Lung microvascular endothelial cell (primary cell): ENCODE results near the gene CNTN5. TPM values are rescaled to one million over a fixed set of nuclear protein-coding genes. Genes with fewer than 3 reads are reported as not detected.

Experiments used
- DNase-seq, 2 donors: peaks; one replicate each; pipeline versions ENCODE4 v3.0.0 to v3.0.0-alpha.2; 2010; ENCODE audit warnings: low read depth in 2 of 2
- total RNA-seq: library from RNA; depleted of rRNA; stranded (reverse); fragments of >200 nt; gene quantifications from 2 replicates; pipeline ENCODE4 v1.2.1, GENCODE V29; 2014

The CNTN5 gene
- total RNA-seq, 1 donor from 2014 or later = not detected

DNA sequence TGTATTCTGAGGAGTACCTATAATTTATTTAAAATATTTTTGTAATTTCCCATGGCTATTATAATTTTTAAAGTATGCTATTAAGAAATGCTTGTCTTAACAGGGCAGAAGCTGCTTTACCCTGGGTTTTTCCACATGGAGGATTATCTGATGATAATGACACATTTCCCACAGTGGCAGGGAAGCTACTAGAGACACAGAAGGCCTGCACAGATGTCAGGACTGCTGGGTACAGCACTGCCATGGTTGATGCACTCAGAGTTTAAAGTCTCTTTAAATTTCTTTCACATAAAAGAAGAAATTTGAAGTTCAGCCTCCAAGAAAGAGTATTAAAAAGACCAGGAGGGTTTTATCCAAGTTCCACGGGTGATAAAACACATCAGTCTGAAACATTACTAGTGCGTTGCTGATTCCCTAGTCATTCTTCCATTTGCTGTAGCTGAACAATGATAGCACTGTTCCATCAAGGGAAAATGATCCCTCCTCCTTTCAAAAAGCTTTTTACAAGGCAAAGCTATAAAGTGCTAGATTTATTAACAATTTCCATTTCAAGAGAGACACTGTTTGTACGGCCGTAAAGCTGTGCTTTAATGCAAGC lies 363.0 kb downstream of the CNTN5 start:
- no peak for DNase-seq

DNA sequence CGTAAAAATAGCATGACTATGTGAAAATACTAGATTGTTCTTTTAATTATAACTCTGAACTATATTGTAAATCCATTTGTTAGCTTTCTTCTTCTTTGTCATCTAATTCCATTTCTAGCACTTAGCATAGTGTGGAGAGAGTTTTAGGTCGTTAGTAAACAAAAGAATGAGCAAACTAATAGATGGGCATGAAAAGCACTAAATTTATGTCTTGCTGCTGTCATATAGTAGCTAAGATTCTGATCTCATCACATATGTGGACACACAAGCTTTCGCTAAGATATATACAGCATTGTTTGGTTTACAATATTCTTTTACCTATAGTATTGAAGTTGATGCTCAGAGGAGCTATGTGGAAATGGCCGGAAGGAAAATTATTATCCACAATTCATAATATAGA lies 370.5 kb downstream of the CNTN5 start:
- no peak for DNase-seq

DNA sequence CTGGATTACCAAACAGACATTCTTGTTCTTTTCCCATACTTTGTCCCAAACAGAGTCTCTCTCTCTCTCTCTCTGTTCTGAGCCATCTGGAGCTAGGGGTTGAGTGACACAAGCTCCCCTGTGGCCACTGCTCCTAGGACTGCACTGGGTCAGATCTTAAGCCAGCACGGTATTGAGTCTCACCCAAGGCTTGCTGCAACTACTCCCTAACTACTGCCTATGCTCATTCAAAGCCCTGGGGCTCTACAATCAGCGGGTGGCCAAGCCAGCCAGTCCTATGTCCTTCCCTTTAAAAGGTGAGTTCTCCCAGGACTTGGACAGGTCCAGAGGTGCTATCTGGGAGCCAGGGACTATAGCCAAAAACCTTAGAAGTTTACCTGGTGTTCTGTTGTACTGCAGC lies 385.6 kb downstream of the CNTN5 start:
- no peak for DNase-seq

DNA sequence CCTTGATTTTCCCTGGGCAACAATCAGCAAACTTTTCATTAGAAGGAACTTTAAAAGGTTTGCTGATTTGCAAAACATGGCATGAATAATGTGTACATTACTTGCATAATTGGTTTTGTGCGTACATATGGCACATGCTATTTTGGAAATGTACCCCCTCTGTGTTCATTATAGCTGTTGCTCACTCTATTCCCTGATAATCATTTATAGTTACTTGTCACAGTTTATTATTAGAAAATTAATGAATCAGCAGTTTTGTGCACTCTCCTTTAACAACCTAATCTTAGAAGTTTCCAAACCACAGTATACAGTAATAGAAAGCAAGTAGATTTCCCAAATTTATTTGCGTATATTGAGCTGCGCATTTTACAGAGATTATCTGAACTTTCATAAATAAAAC lies 389.9 kb downstream of the CNTN5 start:
- DNase-seq = no peak

DNA sequence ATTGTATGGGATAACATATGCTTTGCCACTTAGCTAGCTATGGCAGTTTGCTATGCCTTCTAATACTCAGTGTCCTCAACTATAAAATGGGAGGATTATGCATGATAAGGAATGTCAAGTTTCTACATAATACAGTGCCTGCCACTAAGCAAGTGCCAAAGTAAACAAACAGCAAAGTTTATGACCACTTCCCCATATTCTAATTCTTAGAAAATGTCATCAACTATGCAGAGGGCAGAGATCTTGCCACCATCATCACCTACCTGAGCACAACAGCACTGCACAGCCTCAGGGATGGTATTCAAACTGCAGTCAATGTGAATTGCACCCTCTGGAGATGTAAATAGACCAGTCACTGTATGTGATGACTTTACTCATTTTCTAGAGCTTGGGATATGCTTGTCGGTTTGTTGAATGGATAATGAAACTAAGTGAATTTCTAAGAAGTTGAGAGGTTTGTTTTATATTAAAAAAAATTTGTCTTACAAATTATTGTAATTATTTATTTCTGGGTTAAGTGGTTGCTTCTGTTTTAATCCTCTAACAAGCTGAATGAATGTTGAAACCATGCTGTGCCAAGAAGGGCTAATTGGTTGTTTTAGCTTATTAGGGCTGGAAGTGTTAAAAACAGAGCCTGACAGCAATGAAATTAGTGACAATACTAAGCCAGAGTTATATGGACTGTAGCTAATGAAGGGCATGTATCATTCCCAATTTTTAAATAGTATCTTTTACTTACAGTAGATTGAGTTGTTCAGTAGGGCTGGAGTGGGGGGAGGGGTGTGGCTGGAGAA lies 398.4 kb downstream of the CNTN5 start:
- no peak for DNase-seq

DNA sequence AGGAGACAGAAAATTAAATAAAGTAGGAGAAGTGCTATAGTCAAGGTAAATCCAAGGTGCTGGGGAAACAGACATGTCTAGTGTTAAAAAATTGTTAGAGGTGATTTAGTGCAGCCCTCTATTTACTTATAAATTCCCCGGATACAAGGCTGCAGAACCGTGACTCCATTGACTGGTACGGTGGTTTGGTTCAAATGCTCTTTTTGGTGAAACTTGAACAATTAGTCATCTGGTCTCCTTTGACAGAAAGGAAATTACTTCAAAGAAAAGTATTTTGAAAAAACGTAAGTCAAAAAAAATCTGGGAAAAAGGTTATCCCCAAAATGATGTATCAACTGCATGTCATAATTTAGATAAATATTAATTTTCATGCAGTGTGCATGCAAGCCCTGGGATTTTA lies 399.2 kb downstream of the CNTN5 start:
- no peak for DNase-seq

DNA sequence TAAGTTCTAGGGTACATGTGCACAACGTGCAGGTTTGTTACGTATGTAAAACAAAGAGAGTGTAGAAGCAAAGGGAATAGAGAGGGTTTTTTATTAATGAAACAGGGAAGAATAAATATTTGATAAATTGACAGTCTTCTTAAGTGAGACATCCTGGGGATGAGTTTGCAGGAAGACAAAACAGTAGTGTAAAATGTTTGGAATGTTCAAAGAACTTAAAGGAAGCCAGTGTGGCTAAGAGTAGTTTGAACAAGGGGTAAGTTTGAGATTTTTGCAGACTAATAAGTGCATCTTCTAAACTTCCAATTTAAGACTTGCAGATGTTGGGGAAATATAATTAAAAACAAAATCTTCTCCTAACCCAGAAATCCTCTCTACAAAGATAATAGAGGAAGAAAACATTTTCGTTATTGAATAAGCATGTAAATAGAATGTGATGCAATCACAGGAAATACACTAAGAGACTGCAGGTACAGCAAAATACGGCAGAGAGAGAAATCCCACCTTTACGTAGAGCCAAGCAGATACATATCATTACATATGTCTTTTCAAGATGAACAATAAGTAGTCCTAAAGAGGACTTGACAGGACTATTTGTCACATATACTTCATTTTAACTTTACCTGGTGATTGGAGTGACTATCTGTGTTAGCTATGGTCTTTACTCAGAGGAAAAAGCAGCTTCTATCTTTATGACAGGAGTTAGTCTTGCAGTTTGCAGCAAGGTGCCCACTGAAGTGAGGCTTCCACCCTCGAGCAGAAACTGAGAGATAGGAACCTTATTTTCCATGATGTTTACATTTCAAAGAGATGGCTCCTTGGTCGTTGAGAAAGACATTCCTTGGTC lies 402.1 kb downstream of the CNTN5 start:
- DNase-seq = no peak

DNA sequence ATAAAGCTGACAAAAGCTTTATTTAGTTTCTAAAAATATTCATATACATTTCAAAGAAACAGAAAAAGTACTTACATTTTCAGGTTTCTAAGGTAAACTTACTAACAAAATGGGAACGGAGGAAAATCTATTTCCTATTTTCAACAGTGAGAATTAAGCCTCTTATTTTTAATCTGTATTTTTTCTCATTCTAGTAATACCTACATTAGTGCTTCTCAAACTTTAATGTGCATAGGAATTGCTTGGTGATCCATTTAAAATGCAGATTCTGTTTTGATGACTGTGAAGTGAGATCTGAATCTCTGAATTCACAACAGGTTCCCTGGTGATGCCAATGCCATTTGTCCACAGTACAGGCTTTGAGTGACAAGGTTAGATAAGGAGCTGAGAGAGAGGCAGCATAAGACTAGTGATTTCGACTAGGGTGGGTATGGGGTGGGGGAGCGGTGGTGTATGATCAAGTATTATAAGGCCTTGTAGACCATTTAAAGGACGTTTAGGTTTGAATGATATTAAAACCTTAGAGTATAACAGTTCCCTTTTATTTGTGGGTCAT lies 402.8 kb downstream of the CNTN5 start:
- no peak for DNase-seq

DNA sequence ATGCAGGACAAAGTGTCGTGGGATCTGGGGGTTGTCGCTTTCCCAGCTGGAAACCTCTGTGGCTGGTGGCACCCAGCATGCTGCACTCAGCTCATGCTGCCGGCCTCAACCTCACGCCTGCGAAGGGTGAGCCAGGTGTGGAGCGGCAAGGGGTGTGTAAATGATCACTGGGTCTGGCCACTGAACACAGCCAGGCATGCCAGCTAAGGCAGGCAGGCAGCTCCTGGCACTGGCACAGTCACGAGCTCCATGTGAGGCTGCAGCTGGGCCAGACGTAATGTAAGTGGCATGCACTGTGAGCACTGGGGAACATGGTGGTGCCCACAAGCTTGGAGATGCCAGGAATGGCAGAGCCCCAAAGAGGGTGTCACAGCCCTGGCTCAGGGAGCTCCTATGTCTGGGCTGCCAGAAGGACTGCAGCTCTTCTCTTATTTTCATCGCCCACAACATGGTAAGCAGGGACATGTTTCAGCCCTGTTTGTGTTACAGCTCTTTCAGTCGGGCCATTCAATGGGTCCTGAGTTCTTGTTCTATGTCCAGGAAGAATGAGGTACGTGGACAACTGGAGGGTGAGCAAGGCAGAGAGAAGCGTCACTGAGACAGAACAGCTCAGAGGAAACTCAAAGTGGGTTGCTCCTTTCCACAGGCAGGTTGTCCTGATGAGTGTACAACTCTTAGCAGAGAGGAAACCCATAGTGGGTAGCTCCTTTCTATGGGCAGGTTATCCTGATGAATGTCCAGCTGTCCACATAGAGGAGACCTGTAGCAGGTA lies 403.8 kb downstream of the CNTN5 start:
- DNase-seq = no peak

DNA sequence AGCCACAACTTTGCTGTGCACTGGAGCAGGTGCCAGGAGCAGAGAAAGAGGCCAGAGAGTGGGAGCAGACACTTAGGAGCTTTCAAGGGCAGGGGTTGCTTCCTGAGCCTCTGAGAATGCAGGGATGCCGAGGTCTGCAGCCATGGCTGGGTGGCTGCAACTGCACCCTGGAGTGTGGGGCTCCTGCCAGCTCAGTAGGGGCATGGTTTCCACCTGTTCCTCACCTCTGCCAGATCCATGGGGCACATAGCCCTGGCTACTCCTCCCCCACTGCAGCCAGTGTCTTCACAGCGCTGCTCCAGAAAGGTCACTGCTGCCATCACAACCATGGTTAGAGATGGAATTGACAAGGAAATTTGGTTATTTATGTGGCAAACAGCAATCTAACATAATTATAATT lies 404.8 kb downstream of the CNTN5 start:
- DNase-seq = no peak

DNA sequence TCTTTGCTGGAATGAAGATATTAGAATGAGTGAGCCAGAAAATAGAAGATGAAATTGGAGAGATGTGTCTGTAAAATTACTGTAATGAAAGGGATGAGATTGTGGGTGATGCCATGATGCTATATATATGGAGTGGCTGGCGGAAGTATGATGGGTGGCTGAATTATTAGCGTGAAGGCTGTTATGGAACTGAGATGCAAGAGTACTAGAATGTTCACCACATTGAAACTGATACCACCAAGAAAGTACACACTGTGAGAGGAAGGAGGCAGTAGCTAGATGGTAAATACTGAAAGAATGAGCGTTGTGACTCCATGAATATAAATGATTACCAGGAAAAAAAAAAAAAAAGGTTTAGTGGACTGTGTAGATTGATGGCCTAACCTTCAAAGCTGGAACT lies 411.9 kb downstream of the CNTN5 start:
- DNase-seq = no peak

DNA sequence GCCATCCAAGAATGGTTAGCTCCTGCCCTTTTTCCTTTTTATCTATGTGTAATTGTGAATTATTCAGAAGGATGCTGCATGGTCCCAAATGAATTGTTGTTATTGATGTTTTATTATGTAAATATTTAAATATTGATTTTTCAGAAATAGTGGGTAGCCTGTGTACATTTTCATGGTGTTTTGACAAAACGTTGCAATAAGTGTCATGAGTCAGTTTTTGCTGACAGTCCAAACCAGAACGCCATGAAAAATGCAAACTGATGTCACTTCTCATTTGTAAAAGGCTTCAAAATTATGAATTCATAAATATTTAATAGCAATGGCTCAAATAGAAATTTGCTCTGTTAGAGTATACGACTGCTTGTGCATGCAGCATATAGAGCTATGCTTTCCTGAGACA lies 422.5 kb downstream of the CNTN5 start:
- no peak for DNase-seq

DNA sequence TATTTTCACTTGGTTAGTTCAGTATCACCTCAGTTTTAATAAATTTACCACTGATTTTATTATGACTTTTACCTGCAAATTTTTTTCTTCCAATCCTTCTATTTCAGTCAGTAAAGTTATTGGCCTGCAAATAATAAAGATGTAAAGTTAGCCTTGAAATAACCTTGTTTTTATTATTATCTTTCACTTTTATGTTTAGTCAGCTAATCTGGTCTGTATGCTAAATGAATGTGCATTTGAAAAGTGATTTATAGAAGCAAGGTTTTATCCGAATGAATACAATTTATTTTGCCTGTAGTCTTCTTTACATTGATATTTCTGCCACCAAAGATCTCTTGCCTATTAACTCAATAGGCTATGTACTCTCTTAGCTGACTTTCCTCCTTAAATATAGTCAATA lies 425.7 kb downstream of the CNTN5 start:
- DNase-seq = no peak

DNA sequence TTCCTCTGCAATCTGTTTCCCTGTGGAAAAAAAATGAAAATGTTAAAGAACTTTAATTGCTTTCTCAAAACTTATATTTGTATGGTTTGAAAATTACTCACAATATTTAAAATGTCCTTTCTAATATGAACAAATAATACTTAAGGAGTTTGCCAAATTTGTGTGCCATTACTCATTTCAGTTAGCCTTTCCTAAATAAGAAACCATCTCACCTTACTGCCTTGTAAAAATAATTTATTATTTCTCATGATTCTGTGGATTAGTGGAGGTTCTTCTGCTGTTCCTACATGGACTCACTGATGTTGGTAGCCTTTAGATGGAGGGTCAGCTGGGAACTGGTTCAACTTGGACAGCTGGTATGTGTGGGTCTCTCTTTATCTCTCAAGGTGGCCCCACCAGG lies 428.6 kb downstream of the CNTN5 start:
- DNase-seq = no peak

DNA sequence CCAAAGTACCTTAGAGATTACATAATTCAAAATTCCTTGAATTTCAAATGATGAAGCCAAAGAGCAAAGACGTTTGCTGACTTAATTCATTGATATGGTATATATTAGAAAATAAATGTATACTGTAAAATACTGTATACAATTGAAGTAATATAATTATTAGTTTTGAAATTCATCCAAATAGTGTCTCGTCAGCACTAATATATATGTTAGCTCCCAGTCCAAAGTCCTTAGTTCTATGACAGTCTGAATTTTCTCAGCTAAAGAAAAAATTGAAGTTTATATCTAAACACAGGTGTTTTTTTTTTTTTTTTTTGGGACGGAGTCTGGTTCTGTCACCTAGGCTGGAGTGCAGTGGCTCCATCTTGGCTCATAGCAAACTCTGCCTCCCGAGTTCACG lies 431.3 kb downstream of the CNTN5 start:
- DNase-seq = no peak

DNA sequence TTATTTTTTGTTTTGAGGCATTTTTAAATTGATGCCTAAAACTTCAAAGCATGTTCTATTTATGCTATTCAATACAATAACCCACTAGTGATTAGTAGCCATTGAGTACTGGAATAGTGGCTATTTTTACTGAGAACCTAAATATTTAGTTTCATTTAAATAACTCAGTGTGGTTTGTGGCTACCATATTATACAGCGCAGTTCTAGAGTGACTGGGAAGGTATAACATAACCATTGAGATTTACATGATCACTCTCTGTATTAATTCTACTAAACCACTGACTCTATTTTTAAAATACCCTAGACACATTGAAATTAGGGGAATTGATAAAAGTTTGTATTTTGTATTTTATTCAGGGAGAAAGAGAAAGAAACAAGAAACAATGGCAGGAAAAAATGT lies 441.2 kb downstream of the CNTN5 start:
- DNase-seq = no peak

DNA sequence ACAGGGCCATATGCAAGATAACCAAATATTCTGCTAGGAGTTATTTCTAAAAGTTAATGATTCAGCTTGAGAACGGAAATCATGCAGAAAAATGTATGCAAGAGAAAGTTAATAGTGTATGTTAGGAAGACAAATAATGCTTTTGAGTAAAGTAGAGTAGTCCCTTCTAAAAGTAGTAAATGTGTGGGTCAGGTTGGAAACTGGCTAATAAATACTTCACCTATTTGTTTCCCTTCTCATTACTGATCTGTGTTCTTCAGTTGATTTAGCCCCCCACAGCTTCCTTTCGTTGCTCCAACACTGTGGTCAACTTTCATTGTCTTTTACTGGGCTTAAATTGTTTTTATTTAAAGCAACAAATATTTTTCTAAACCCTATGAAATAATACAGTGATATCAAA lies 444.2 kb downstream of the CNTN5 start:
- no peak for DNase-seq

DNA sequence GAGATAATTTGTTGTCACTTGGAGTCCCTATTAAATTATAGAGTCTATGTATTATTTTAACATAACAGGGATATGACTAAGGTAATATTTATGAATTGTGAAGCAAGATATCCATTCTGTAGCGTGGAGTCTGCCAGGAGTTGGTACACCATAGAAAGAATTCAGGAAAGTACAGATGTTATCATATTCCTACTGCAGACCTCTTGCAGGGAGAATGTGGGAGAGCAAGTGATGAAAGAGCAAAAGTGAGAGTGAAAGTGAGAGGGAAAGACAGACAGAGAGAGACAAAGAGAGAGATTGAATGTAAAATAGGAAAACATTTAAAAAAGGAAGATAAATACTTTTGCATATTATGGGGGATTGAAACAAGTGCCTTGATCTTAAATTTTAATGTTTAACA lies 468.8 kb downstream of the CNTN5 start:
- DNase-seq = no peak

DNA sequence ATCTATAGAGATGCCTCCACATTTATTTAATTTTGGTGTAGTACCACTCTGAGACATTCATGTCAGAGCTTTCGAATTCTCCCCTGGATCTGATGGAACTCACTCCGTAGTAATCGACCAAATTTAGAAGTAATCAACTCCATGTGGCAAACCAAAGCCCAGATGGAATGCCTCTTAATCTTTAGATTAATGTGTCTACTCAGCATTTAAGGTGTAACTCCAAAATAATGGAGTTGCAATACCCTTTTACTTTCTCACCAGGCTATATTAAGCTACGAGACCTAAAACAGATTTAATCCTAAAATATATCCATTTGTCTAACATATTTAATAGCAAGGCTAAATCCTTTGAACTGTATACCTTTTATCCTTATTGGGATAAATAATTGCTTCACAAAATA lies 473.3 kb downstream of the CNTN5 start:
- no peak for DNase-seq

DNA sequence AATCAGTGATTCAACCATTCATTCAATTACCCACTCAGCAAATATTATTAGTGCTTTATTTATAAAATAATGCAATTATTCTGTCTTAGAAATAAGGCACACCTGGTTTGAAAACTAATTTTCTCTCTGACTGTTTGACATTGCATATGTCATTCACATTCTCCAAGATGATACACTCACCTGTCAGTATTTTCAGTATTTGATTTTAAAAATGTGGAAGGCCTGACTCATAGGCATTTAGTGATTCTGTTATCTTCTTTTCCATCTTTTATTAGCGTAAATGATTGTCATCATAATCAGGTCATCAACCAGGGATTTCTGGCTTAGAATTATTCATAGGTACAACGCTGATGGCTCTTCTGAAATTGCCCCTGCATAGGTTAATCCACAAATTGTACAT lies 480.9 kb downstream of the CNTN5 start:
- DNase-seq = no peak

DNA sequence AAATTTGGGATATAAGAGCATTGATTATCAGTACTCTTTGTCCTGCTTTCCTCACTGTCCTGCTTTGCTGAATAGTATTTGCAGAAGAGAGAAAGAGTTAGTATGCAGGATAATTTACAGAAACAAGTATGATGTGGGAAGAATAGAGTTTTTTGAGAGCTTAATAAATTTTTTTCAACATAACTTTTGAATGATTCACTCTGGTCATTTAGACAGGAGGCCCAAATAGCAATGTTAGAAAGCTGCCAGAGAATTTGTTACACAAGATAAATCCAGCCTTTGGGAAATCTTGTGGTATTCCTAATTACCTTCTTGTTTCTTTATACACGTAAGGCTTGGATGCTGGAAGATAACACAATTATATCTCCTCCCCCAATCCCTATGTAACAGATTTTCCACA lies 484.6 kb downstream of the CNTN5 start:
- DNase-seq = no peak

DNA sequence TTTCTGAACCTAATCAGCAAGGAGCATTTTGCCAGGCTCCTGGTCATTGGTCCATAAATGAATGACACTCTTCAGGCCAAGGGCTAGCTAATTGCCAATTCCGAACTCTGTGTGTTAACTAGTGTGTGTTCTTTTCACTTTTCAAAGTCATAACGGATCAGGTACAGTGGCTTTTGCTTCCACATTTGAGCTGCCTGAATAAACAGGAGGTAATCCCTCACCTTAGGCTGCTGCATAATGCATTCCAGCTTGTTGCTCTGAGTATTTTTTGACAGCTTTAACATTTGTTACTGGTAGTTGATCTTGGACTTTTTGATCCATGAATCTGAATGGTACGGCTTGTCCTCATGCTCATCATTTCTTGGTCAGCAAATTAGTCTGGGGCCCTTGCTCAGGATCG lies 485.1 kb downstream of the CNTN5 start:
- DNase-seq = no peak
